Endothelial cell of umbilical vein (primary cell): Measurements from ENCODE around the gene SLFN14. TPM values are rescaled to one million over a fixed set of nuclear protein-coding genes. Genes with fewer than 3 reads are reported as not detected.

Experiments used
- BruUV-seq: library from RNA; stranded (reverse); fragments of 400-500 nt; replicated peaks from 2 replicates; lab custom pipeline; 2021; lab: Mats Ljungman, UMichigan
- CTCF ChIA-PET: fragments of 300-600, 350-600 bp; sonication (Branson Sonifier 250); formaldehyde crosslinking; loops from one replicate; lab custom pipeline; 2021; ENCODE audit warnings: antibody characterized with exemption, inconsistent platforms; lab: Charles Lee
- POLR2A ChIA-PET: fragments of 300-600, 350-600 bp; sonication (Branson Sonifier 250); formaldehyde crosslinking; loops from one replicate; lab custom pipeline; 2021; ENCODE audit warnings: antibody characterized with exemption, inconsistent platforms; lab: Charles Lee
- DNase-seq: peaks from one replicate; pipeline ENCODE4 v3.0.0-alpha.2; 2011; ENCODE audit warnings: low read depth, low spot score
- FAIRE-seq: peaks from 2 replicates; lab custom pipeline; 2011; peaks lifted over from hg19 to GRCh38; lab: Jason Lieb, UNC
- H2AFZ ChIP-seq: 2 replicates; pipeline ENCODE4 v1.6.0; 2012; ENCODE audit warnings: low read depth, low read length, control low read depth, inconsistent platforms
- H3K27ac ChIP-seq: 2 replicates; pipeline ENCODE4 v1.5.1; 2011; ENCODE audit warnings: low read depth, mild to moderate bottlenecking, control low read depth, low read length, moderate library complexity; ENCODE audit not compliant: insufficient read depth
- H3K27me3 ChIP-seq, 2 experiments: 2 replicates each; pipeline versions ENCODE4 v1.6.0 to v1.6.1; 2011; ENCODE audit warnings: low read length in 2 of 2, mixed read lengths in 1 of 2; ENCODE audit not compliant: control insufficient read depth in 2 of 2, insufficient read depth in 2 of 2
- H3K36me3 ChIP-seq, 2 experiments: 2 replicates in 1 of 2; 3 replicates in 1 of 2; pipeline ENCODE4 v1.5.1; 2011; ENCODE audit warnings: low read length in 2 of 2, mild to moderate bottlenecking in 1 of 2, moderate library complexity in 1 of 2; ENCODE audit not compliant: control insufficient read depth in 2 of 2, insufficient read depth in 2 of 2; ENCODE audit errors: extremely low read depth in 1 of 2
- H3K4me1 ChIP-seq: 3 replicates; pipeline ENCODE4 v1.5.1; 2011; ENCODE audit warnings: mild to moderate bottlenecking, low read length; ENCODE audit not compliant: control insufficient read depth, insufficient read depth; ENCODE audit errors: extremely low read depth
- H3K4me2 ChIP-seq: 2 replicates; pipeline ENCODE4 v1.6.1; 2011; ENCODE audit warnings: low read length, control low read depth, mixed read lengths; ENCODE audit not compliant: insufficient read depth
- H3K4me3 ChIP-seq, 3 experiments: fragments of 200-600 bp in 1 of 3; sonication (generic), shearing (Covaris generic) in 1 of 3; replicated peaks in 1 of 3; 2 replicates each; pipeline ENCODE4 v1.5.1; 2011 to 2016; ENCODE audit warnings: control low read depth in 3 of 3, low read length in 3 of 3, mild to moderate bottlenecking in 2 of 3, inconsistent platforms in 1 of 3, low read depth in 1 of 3, moderate library complexity in 1 of 3; ENCODE audit not compliant: insufficient read depth in 1 of 3
- H3K79me2 ChIP-seq: 2 replicates; pipeline ENCODE4 v1.6.0; 2012; ENCODE audit warnings: low read length, inconsistent platforms; ENCODE audit not compliant: control insufficient read depth, insufficient read depth
- H3K9ac ChIP-seq: replicated peaks from 2 replicates; pipeline ENCODE3; 2011; ENCODE audit warnings: low read length, control low read depth; ENCODE audit not compliant: insufficient read depth; ENCODE audit errors: extremely low read depth
- H3K9me1 ChIP-seq: replicated peaks from 3 replicates; pipeline ENCODE4 v1.6.0; 2011; ENCODE audit warnings: mild to moderate bottlenecking, low read length; ENCODE audit not compliant: control insufficient read depth, insufficient read depth; ENCODE audit errors: extremely low read depth
- H3K9me3 ChIP-seq: replicated peaks from 2 replicates; pipeline ENCODE4 v1.5.1; 2012; ENCODE audit warnings: low read length, inconsistent platforms; ENCODE audit not compliant: control insufficient read depth, insufficient read depth
- H4K20me1 ChIP-seq: replicated peaks from 2 replicates; pipeline ENCODE3; 2011; ENCODE audit warnings: mild to moderate bottlenecking, low read length; ENCODE audit not compliant: control insufficient read depth, insufficient read depth; ENCODE audit errors: extremely low read depth
- CTCF ChIP-seq, 2 donors: IDR thresholded peaks; 1 replicate in 1 of 2; 2 replicates in 1 of 2; pipeline ENCODE4 v1.5.1; 2011; ENCODE audit warnings: low read length in 2 of 2, mild to moderate bottlenecking in 2 of 2, moderate library complexity in 2 of 2, control low read depth in 1 of 2, inconsistent platforms in 1 of 2, low read depth in 1 of 2; ENCODE audit not compliant: insufficient read depth in 1 of 2; ENCODE audit errors: extremely low read depth in 1 of 2
- EZH2 ChIP-seq: IDR thresholded peaks from 2 replicates; pipeline ENCODE4 v1.6.1; 2012; ENCODE audit warnings: borderline replicate concordance, low read depth, mild to moderate bottlenecking, moderate library complexity, low read length, inconsistent platforms; ENCODE audit not compliant: severe bottlenecking
- FOS ChIP-seq: IDR thresholded peaks from 2 replicates; pipeline ENCODE4 v1.6.1; 2011; ENCODE audit warnings: mild to moderate bottlenecking, low read length, moderate library complexity, borderline replicate concordance; ENCODE audit not compliant: insufficient read depth
- GATA2 ChIP-seq: IDR thresholded peaks from 2 replicates; pipeline ENCODE4 v1.7.0; 2011; ENCODE audit warnings: low read depth, mild to moderate bottlenecking, moderate library complexity, mixed read lengths, low read length; ENCODE audit not compliant: insufficient read length, insufficient read depth
- JUN ChIP-seq: IDR thresholded peaks from 2 replicates; pipeline ENCODE4 v1.6.1; 2011; ENCODE audit warnings: borderline replicate concordance, low read depth; ENCODE audit not compliant: insufficient read length, insufficient read depth
- MAX ChIP-seq: IDR thresholded peaks from 2 replicates; pipeline ENCODE4 v1.6.1; 2011; ENCODE audit not compliant: insufficient read depth, insufficient read length
- MYC ChIP-seq: IDR thresholded peaks from one replicate; pipeline ENCODE4 v1.6.1; 2011; ENCODE audit warnings: mild to moderate bottlenecking, low read depth, low read length
- POLR2A ChIP-seq: IDR thresholded peaks from 2 replicates; pipeline ENCODE4 v1.6.1; 2012; ENCODE audit warnings: low read depth, mild to moderate bottlenecking, control low read depth, low read length
- POLR2AphosphoS5 ChIP-seq: IDR thresholded peaks from 2 replicates; pipeline ENCODE4 v1.6.1; 2012; ENCODE audit warnings: low read depth, mild to moderate bottlenecking, control low read depth, low read length, moderate library complexity; ENCODE audit not compliant: insufficient read depth
- dilution Hi-C: fragments of 300-500 bp; cut with MboI; formaldehyde crosslinking; loops from one replicate; pipeline ENCODE4 v1.15.0; 2019; ENCODE audit warnings: low sequenced_read_pairs; ENCODE audit not compliant: extremely low pct_ligation_motif_present
- intact Hi-C: fragments of 100-400 bp; cut with micrococcal nuclease; formaldehyde crosslinking; loops from one replicate; pipeline ENCODE4 v1.10.0; 2022
- polyA plus RNA-seq, 4 experiments: library from polyadenylated mRNA; depleted of rRNA in 3 of 4; stranded (reverse) in 3 of 4; unstranded in 1 of 4; fragments of >200 nt; gene quantifications; 2 replicates each; pipeline versions ENCODE4 v1.2.1 to v1.2.3, GENCODE V29; 2011 to 2012; ENCODE audit warnings: missing spikeins in 1 of 4
- total RNA-seq: library from RNA; stranded (reverse); gene quantifications from 2 replicates; pipeline ENCODE4 v1.2.3, GENCODE V29; 2021

SLFN14 gene
- total and polyA plus RNA-seq, 2 donors (not counting 3 experiments of a cell fraction or from before 2014, with no cell fraction given), result not detected

DNA sequence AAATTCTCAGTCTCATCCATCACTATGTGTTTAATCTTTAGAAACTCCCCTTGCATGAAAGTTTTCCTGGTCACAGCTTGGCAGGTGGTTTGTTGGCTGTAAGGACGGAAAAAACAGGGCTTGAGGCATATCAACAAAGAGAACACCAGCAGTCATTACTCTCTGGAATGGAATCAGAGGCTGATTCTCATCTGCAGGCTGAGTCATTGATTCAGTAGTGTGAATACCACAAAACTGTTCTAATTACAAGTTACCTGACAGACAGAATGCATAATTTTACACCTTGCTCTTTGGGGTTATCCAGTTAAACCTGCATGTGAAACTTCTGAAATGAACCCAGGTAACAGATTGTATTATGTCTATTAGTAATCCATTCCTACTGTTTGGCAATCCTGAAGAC lies 11.6 kb downstream of the SLFN14 start:
- Histone ChIP-seq H3K79me2 (no peaks in the 10 kb centered on the region), H3K27me3 (peaks cover 24 to 37% of the 10 kb centered on the region in 2 experiments), H3K27ac (no peak overlapping the region), H3K9me3 (no peaks in the 10 kb centered on the region), H3K4me1 (peaks cover 3% of the 10 kb centered on the region), H3K4me3 (no peak overlapping the region), H3K4me2 (no peak overlapping the region), H3K36me3 (no peaks in the 10 kb centered on the region), H2AFZ (no peak overlapping the region), H3K9ac (no peak overlapping the region), H4K20me1 (no peaks in the 10 kb centered on the region), H3K9me1 (no peaks in the 10 kb centered on the region)
- no TSS peak for BruUV-seq
- dilution Hi-C loops (loop anchor here (25.0 kb wide), 1 partner anchor 237 kb away; no protein-coding TSS in a partner anchor), intact Hi-C loops (loop anchor here (10.0 kb wide), 2 partner anchors 564 to 1134 kb away; partner anchors contain the start of gene LIG3)
- ChIA-PET POLR2A (no interaction called here), CTCF (no interaction called here)
- TF ChIP-seq POLR2A (no peak), MYC (no peak), CTCF (IDR thresholded peaks at IDR 0.05; ENCODE audit: extremely low read depth in 1 of 2, insufficient read depth in 1 of 2, low read depth in 1 of 2, low read length in 2 of 2) (no peak), JUN (no peak), EZH2 (no peak), FOS (no peak), POLR2AphosphoS5 (no peak), GATA2 (no peak), MAX (no peak)
- DNase-seq, result no peak
- FAIRE-seq, result no peak
